K562 (cell line): ENCODE data around the gene RBM17. TPM values are rescaled to one million over a fixed set of nuclear protein-coding genes. Genes with fewer than 3 reads are reported as not detected.

Experiments used
- C11orf30 ChIP-seq: fragments of 450-650 bp; IDR thresholded peaks from 2 replicates; pipeline ENCODE4 v1.6.1; 2016; ENCODE audit warnings: low read depth, mild to moderate bottlenecking
- CSDE1 ChIP-seq, 2 experiments: fragments of 450-650 bp; IDR thresholded peaks; 2 replicates each; pipeline ENCODE4 v1.6.1; 2016; ENCODE audit warnings: mild to moderate bottlenecking in 1 of 2
- CXXC5 ChIP-seq: fragments of 250-450 bp; sonication (Bioruptor Pico); IDR thresholded peaks from 2 replicates; pipeline ENCODE4 v1.8.0; 2022; ENCODE audit warnings: inconsistent platforms, mild to moderate bottlenecking, moderate library complexity
- E2F3 ChIP-seq: fragments of 250-450 bp; sonication (Bioruptor Pico); IDR thresholded peaks from 2 replicates; pipeline ENCODE4 v1.4.0; 2020; ENCODE audit warnings: mild to moderate bottlenecking
- ELF4 ChIP-seq: fragments of 450-650 bp; formaldehyde crosslinking; IDR thresholded peaks from 2 replicates; pipeline ENCODE4 v1.4.0; 2022; ENCODE audit warnings: missing genetic modification characterization
- FOXK2 ChIP-seq, 2 experiments: fragments of 450-650 bp; IDR thresholded peaks in 1 of 2; conservative IDR thresholded peaks in 1 of 2; 2 replicates each; pipeline ENCODE4 v1.6.1; 2016; ENCODE audit warnings: low read depth in 2 of 2, mild to moderate bottlenecking in 1 of 2
- GABPB2 ChIP-seq: fragments of 250-450 bp; sonication (Bioruptor Pico); conservative IDR thresholded peaks from 2 replicates; pipeline ENCODE4 v1.5.1; 2021; ENCODE audit warnings: mild to moderate bottlenecking
- GMEB1 ChIP-seq: fragments of 250-450 bp; sonication (Bioruptor Pico); IDR thresholded peaks from 2 replicates; pipeline ENCODE4 v1.4.0; 2020; ENCODE audit warnings: mild to moderate bottlenecking
- HMG20A ChIP-seq: fragments of 450-650 bp; formaldehyde crosslinking; conservative IDR thresholded peaks from 2 replicates; pipeline ENCODE4 v1.4.0; 2020; ENCODE audit warnings: mild to moderate bottlenecking, mixed read lengths
- HMG20B ChIP-seq: fragments of 250-450 bp; sonication (Bioruptor Pico); IDR thresholded peaks from 2 replicates; pipeline ENCODE4 v1.5.0; 2021; ENCODE audit warnings: mild to moderate bottlenecking
- MXI1 ChIP-seq: IDR thresholded peaks from 2 replicates; pipeline ENCODE4 v1.6.1; 2011; ENCODE audit warnings: low read depth, mild to moderate bottlenecking, improper control_type of control experiment, low read length
- NCOA6 ChIP-seq: fragments of 450-650 bp; IDR thresholded peaks from 2 replicates; pipeline ENCODE4 v1.6.1; 2017; ENCODE audit warnings: mild to moderate bottlenecking
- NFXL1 ChIP-seq: fragments of 450-650 bp; formaldehyde crosslinking; IDR thresholded peaks from 2 replicates; pipeline ENCODE4 v1.4.0; 2021; ENCODE audit warnings: mild to moderate bottlenecking
- PYGO2 ChIP-seq: fragments of 450-650 bp; IDR thresholded peaks from 2 replicates; pipeline ENCODE4 v1.6.1; 2016; ENCODE audit warnings: mild to moderate bottlenecking, missing genetic modification characterization, moderate library complexity, missing compliant biosample characterization
- RFX1 ChIP-seq: fragments of 450-650 bp; IDR thresholded peaks from 2 replicates; pipeline ENCODE4 v1.6.1; 2016; ENCODE audit warnings: mild to moderate bottlenecking, moderate library complexity
- RFX5 ChIP-seq: IDR thresholded peaks from 2 replicates; pipeline ENCODE4 v1.6.1; 2011; ENCODE audit warnings: low read depth, mild to moderate bottlenecking, improper control_type of control experiment, low read length
- RHOXF2B ChIP-seq: fragments of 250-450 bp; sonication (Bioruptor Pico); conservative IDR thresholded peaks from 2 replicates; pipeline ENCODE4 v1.5.1; 2021
- TOE1 ChIP-seq, 2 experiments: fragments of 450-650 bp in 1 of 2; sonication (generic) in 1 of 2; formaldehyde crosslinking in 1 of 2; IDR thresholded peaks; 2 replicates each; pipeline versions ENCODE4 v1.7.1 to v1.8.0; 2016 to 2022; ENCODE audit warnings: borderline replicate concordance in 2 of 2, mild to moderate bottlenecking in 2 of 2, antibody characterized with exemption in 1 of 2, inconsistent platforms in 1 of 2, low read depth in 1 of 2, missing genetic modification reagents in 1 of 2, moderate library complexity in 1 of 2
- ZEB2 ChIP-seq: fragments of 450-650 bp; IDR thresholded peaks from 2 replicates; pipeline ENCODE4 v1.6.1; 2016
- ZFX ChIP-seq: sonication (generic); formaldehyde crosslinking; IDR thresholded peaks from 2 replicates; pipeline ENCODE4 v1.8.0; 2022; ENCODE audit warnings: mild to moderate bottlenecking, missing genetic modification reagents, moderate library complexity
- ZNF143 ChIP-seq: sonication (generic); formaldehyde crosslinking; IDR thresholded peaks from 2 replicates; pipeline ENCODE4 v1.9.0; 2022; ENCODE audit warnings: mild to moderate bottlenecking, missing genetic modification reagents
- ZNF217 ChIP-seq: sonication (generic); formaldehyde crosslinking; IDR thresholded peaks from 2 replicates; pipeline ENCODE4 v1.8.0; 2022; ENCODE audit warnings: mild to moderate bottlenecking, missing genetic modification reagents
- ZNF408 ChIP-seq: fragments of 250-450 bp; sonication (Bioruptor Pico); IDR thresholded peaks from 2 replicates; pipeline ENCODE4 v1.4.0; 2020; ENCODE audit warnings: low read depth, mild to moderate bottlenecking, moderate library complexity
- ZNF561 ChIP-seq: fragments of 450-650 bp; formaldehyde crosslinking; conservative IDR thresholded peaks from 2 replicates; pipeline ENCODE4 v1.4.0; 2020; ENCODE audit warnings: mild to moderate bottlenecking, moderate library complexity
- ZNF589 ChIP-seq: fragments of 200-800 bp; sonication (Bioruptor generic); IDR thresholded peaks from 2 replicates; pipeline ENCODE4 v1.6.1; 2016; ENCODE audit warnings: low read depth, missing genetic modification characterization, missing compliant biosample characterization
- polyA plus RNA-seq, 8 experiments: library from polyadenylated mRNA; depleted of rRNA in 4 of 8; stranded (reverse) in 5 of 8; unstranded in 3 of 8; fragments of >200 nt; fragmentation: Nextera tagmentation in 2 of 8; fragmentation: Illumina TruSeq in 1 of 8; extraction: Ambion mirVana in 2 of 8; extraction: Trizol in 1 of 8; gene quantifications; 2 replicates each; pipeline versions ENCODE4 v1.2.1 to v1.2.3, GENCODE V29; 2011 to 2014; ENCODE audit warnings: inconsistent platforms in 1 of 8, missing spikeins in 1 of 8
- total RNA-seq, 7 experiments: library from RNA; depleted of rRNA in 6 of 7; stranded (reverse); fragments of >200 nt in 6 of 7; fragmentation: Illumina TruSeq in 2 of 7; extraction: Trizol in 2 of 7; gene quantifications; 2 replicates each; pipeline versions ENCODE4 v1.2.1 to v1.2.3, GENCODE V29; 2011 to 2021; ENCODE audit warnings: low replicate concordance in 1 of 7
- TF ChIP-seq, protein P1 (sequence below): fragments of 450-650 bp; IDR thresholded peaks from 2 replicates; pipeline ENCODE4 v1.6.1; 2017; ENCODE audit warnings: antibody characterized with exemption

The RBM17 gene
- total and polyA plus RNA-seq, 9 of the 15 experiments (the other 6 are each of a cell fraction or from before 2014, with no cell fraction given) = 23.6 to 217 (median 124) TPM

- TF ChIP-seq ZNF561 (CRISPR knock-in tag) (no peak), MXI1 (no peak), HMG20A (CRISPR knock-in tag) (no peak), ZEB2 (0 out of 2 replicates have a peak, but pooled peaks have one; percentile 15), HMG20B (no peak), RFX1 (no peak), PYGO2 (tag) (no peak), ZNF217 (CRISPR knock-in tag) (no peak), FOXK2 (conservative IDR thresholded peaks at IDR 0.05 in 1 of 2, IDR thresholded peaks at IDR 0.05 in 1 of 2; ENCODE audit: low read depth in 2 of 2) (no peak), GMEB1 (CRISPR knock-in tag) (no peak), ZNF408 (CRISPR knock-in tag) (no peak), NFXL1 (CRISPR knock-in tag) (0 out of 2 replicates have a peak, but pooled peaks have one; percentile 29), C11orf30 (no peak), CSDE1 (IDR thresholded peaks at IDR 0.05) (no peak), E2F3 (CRISPR knock-in tag) (0 out of 2 replicates have a peak, but pooled peaks have one; percentile 40), ZNF143 (CRISPR knock-in tag) (no peak), ZNF589 (0 out of 2 replicates have a peak, but pooled peaks have one; percentile 52), NCOA6 (no peak), ZFX (no peak), ELF4 (no peak), GABPB2 (no peak), TOE1 (IDR thresholded peaks at IDR 0.05; ENCODE audit: borderline replicate concordance) (no peak), TOE1 (CRISPR knock-in tag; IDR thresholded peaks at IDR 0.05; ENCODE audit: borderline replicate concordance, low read depth) (no peak), RHOXF2B (CRISPR knock-in tag) (no peak), CXXC5 (CRISPR knock-in tag) (peak; percentile 52), RFX5 (no peak)
- TF ChIP-seq, protein P1, sequence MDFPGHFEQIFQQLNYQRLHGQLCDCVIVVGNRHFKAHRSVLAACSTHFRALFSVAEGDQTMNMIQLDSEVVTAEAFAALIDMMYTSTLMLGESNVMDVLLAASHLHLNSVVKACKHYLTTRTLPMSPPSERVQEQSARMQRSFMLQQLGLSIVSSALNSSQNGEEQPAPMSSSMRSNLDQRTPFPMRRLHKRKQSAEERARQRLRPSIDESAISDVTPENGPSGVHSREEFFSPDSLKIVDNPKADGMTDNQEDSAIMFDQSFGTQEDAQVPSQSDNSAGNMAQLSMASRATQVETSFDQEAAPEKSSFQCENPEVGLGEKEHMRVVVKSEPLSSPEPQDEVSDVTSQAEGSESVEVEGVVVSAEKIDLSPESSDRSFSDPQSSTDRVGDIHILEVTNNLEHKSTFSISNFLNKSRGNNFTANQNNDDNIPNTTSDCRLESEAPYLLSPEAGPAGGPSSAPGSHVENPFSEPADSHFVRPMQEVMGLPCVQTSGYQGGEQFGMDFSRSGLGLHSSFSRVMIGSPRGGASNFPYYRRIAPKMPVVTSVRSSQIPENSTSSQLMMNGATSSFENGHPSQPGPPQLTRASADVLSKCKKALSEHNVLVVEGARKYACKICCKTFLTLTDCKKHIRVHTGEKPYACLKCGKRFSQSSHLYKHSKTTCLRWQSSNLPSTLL = no peak
These were observed 34.8 kb upstream of the RBM17 start (continued) for GRCh38 chr10:6053816-6054631.
